Nasal cavity respiratory epithelium epithelial cell of viscerocranial mucosa (primary cell): ENCODE measurements around the gene DNPH1. TPM values are rescaled to one million over a fixed set of nuclear protein-coding genes. Genes with fewer than 3 reads are reported as not detected.

Source experiments
- total RNA-seq: library from RNA; depleted of rRNA; stranded (reverse); fragments of >200 nt; gene quantifications from 2 replicates; pipeline ENCODE4 v1.2.3, GENCODE V29; 2014

DNPH1 gene, protein sequence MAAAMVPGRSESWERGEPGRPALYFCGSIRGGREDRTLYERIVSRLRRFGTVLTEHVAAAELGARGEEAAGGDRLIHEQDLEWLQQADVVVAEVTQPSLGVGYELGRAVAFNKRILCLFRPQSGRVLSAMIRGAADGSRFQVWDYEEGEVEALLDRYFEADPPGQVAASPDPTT
- total RNA-seq: 36.7 and 45.8 TPM in 2 replicates

DNA sequence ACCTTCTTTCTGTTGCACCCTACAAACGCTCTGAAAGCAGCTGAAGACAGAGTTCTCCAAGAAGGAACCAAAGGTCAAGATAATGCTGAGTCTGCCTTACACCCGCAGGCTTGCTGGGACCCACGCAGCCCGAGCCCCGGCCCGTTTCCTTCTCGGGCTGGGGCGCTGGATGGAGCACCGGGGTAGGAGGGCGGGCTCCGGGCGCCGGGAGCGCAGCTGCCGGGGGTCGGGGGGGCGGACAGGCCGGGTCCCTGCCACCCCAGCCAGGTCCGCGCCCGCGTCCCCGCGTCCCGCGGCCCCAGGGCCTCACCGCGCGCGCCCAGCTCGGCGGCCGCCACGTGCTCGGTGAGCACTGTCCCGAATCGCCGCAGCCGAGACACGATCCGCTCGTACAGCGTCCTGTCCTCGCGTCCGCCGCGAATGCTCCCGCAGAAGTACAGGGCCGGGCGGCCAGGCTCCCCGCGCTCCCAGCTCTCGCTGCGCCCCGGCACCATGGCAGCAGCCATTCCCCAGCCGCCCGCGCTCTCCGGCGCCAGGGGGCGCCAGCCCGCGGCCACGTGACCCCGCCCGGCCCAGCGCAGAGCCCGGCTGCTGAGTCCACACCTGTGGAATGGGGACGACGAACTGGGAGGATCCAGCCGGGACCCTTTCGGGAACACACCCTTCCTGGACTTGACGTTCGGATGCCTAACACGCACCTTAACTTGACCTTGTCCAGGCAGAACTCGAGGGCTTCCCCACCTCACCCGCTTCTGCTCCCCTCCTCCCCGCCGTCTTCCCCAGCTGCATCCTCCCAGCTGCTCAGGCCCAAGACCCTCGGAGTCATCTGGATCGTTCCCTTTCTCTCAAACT is at the start of gene DNPH1:
Gene DNPH1 (minus strand): TSS at position 531 of the 852 bp plus-strand sequence. CDS start 25 bp downstream, at position 506.

DNA sequence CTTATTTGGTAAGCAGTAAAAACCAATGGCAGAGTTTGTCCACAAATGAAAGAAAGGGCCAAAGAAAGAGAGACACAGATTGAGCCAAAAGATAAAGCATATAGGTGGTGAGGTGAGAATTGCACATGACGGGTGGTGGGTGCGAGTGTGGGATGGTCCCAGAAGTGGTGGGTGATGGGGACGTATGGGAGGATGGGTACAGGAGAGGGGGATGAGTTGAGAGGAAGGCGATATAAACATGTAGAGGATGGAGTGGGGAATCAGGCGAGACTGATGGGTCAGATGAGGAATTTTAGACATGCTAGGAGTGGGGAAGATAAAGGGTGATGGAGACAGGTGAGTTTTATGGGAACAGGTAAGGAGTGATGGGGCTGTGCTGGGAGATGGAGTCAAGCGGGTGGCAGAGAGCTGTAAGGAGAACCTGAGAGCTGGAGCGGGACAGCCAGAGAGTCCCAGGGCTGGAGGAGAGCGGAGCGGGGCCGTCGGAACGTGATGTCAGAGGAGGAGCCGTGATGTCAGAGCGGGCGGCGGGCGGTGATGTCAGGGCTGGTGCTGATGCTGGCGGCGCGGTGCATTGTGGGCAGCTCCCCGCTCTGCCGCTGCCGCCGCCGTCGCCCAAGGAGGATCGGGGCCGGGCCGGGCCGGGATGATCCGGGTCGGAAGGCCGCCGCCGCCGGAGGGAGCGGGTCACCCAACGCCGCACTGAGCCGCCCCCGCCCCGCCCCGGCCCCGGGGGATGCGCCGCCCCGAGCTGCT is 13.8 kb upstream of the DNPH1 start, which contains the start of gene TTBK1:
Gene TTBK1 (plus strand): TSS at position 574 of the 756 bp plus-strand sequence. CDS start 3,180 bp downstream, outside the sequence.

DNA sequence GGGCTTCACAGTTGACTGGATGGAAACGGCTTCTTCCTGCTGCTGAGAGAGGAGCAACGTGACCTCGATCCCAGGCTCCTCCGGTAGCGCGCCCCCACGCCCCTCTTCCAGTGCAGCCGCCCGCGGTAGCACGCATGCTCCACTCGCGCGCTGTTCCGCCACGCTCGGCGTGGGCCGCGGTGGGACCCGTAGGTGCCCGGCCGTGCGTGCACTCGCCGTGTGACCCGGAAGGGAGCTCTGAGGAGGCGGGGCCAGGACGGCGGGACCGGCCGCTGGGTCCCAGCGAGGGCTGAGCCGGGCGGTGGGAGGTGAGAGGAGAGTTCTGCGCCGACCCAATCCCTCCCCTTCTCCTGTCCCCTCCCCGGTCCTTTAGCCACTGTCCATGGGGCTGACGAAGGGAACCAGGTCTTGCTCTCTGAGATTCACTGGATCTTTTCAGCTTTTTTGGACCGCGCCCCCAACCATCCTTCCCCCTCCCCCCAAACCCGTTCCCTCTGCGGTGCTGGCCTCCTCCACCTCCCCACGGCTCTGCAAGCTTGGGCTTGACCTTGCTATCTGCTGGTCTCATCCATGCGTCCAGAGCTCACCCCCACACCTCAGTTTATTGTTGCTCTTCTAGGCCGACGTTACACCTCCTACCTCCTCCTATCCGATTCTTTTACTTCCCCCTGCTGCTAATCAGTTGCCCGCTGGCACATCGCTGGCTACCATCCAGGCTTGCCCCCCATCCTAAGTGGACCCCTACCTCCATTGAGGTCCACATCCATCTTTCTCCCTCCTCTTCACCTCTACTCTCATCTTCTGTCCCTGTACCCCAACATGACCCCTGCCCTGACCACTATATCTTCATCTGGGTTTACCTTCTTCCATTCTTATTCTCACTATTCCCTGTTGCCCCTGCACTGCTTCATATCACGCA is 47.1 kb downstream of the DNPH1 start, which contains the start of gene CUL9:
Gene CUL9 (plus strand): TSS at position 255 of the 919 bp plus-strand sequence. CDS start 2,115 bp downstream, outside the sequence.

Other genes with a start within 250 kb of the DNPH1 start
- gene PPP2R5D, start 244.9 kb downstream of the DNPH1 start, total RNA-seq: 18.5 and 27.2 TPM in 2 replicates
- 34.1 and 52.6 TPM in 2 replicates for gene MEA1, start 215.5 kb downstream of the DNPH1 start, total RNA-seq
- gene KLHDC3, start 215.2 kb downstream of the DNPH1 start, total RNA-seq: 52.4 and 53.3 TPM in 2 replicates
- 85.1 and 91.3 TPM in 2 replicates for gene RRP36, start 207.9 kb downstream of the DNPH1 start, total RNA-seq
- gene CUL7, start 175.6 kb downstream of the DNPH1 start, total RNA-seq: 21.9 and 23.6 TPM in 2 replicates
- 21.8 and 40.3 TPM in 2 replicates for gene MRPL2, start 170.0 kb downstream of the DNPH1 start, total RNA-seq
- 14.0 and 16.6 TPM in 2 replicates for gene KLC4, start 169.8 kb downstream of the DNPH1 start, total RNA-seq
- gene PTK7, start 153.2 kb downstream of the DNPH1 start, total RNA-seq: 68.4 and 143 TPM in 2 replicates
- 33.5 and 34.2 TPM in 2 replicates for gene SRF, start 58.2 kb downstream of the DNPH1 start, total RNA-seq
- gene CUL9, start 47.3 kb downstream of the DNPH1 start, total RNA-seq: 30.8 and 54.0 TPM in 2 replicates
- not detected in 2 replicates for gene TTBK1, start 14.0 kb upstream of the DNPH1 start, total RNA-seq
- gene SLC22A7, start 68.8 kb upstream of the DNPH1 start, total RNA-seq: not detected in 2 replicates
- gene CRIP3, start 79.3 kb upstream of the DNPH1 start, total RNA-seq: not detected in 2 replicates
- 4.1 and 7.0 TPM in 2 replicates for gene ZNF318, start 140.2 kb upstream of the DNPH1 start, total RNA-seq
- 12.0 and 22.3 TPM in 2 replicates for gene ABCC10, start 198.1 kb upstream of the DNPH1 start, total RNA-seq
- 2.8 and 4.8 TPM in 2 replicates for gene DLK2, start 226.1 kb upstream of the DNPH1 start, total RNA-seq
- gene TJAP1, start 248.1 kb upstream of the DNPH1 start, total RNA-seq: 7.2 and 12.4 TPM in 2 replicates